IMR-90 (cell line): ENCODE data around the gene CDC42EP3. TPM values are rescaled to one million over a fixed set of nuclear protein-coding genes. Genes with fewer than 3 reads are reported as not detected.

ENCODE experiments used
- ATAC-seq: fragments of 200-7000 bp; cut with Tn5 transposase; 2 replicates; pipeline ENCODE4 v1.9.1; 2020; ENCODE audit warnings: low read depth, mild to moderate bottlenecking, moderate library complexity
- BruUV-seq: library from RNA; stranded (reverse); fragments of 400-500 nt; replicated peaks from 2 replicates; lab custom pipeline; 2021; lab: Mats Ljungman, UMichigan
- CTCF ChIA-PET: fragments of 300-600 bp; formaldehyde crosslinking; extraction: SDS; loops from one replicate; lab custom pipeline; 2021; ENCODE audit warnings: antibody characterized with exemption; lab: Yijun Ruan, JAX
- POLR2A ChIA-PET: fragments of 300-600 bp; sonication (Branson Sonifier 250); formaldehyde crosslinking; loops from one replicate; lab custom pipeline; 2022; ENCODE audit warnings: antibody characterized with exemption; ENCODE audit not compliant: unreplicated experiment; lab: Charles Lee
- DNase-seq: peaks from one replicate; pipeline ENCODE4 v3.0.0; 2013
- H2AFZ ChIP-seq: replicated peaks from 2 replicates; pipeline ENCODE3; 2013; ENCODE audit warnings: low read length, mild to moderate bottlenecking; ENCODE audit not compliant: poor library complexity
- H2AK5ac ChIP-seq: 2 replicates; pipeline ENCODE4 v1.6.1; 2013; ENCODE audit warnings: low read depth, low read length, inconsistent platforms
- H2AK9ac ChIP-seq: replicated peaks from 2 replicates; pipeline ENCODE3; 2013; ENCODE audit warnings: mild to moderate bottlenecking, low read depth, low read length, moderate library complexity; ENCODE audit not compliant: poor library complexity
- H2BK120ac ChIP-seq: 2 replicates; pipeline ENCODE4 v1.6.1; 2013; ENCODE audit warnings: low read depth, low read length, inconsistent platforms
- H2BK15ac ChIP-seq: 3 replicates; pipeline ENCODE4 v1.6.1; 2013; ENCODE audit warnings: low read depth, low read length, inconsistent platforms
- H2BK20ac ChIP-seq: 2 replicates; pipeline ENCODE4 v1.6.1; 2013; ENCODE audit warnings: low read depth, mild to moderate bottlenecking, inconsistent platforms, low read length, moderate library complexity
- H2BK5ac ChIP-seq: 2 replicates; pipeline ENCODE4 v1.6.1; 2013; ENCODE audit warnings: mild to moderate bottlenecking, low read depth, low read length, inconsistent platforms; ENCODE audit not compliant: poor library complexity, severe bottlenecking
- H3K14ac ChIP-seq: replicated peaks from 2 replicates; pipeline ENCODE4 v1.6.1; 2013; ENCODE audit warnings: low read depth, low read length, inconsistent platforms
- H3K18ac ChIP-seq: 2 replicates; pipeline ENCODE4 v1.6.1; 2013; ENCODE audit warnings: low read depth, low read length, control low read depth
- H3K23ac ChIP-seq: 2 replicates; pipeline ENCODE4 v1.6.1; 2013; ENCODE audit warnings: low read depth, low read length, inconsistent platforms
- H3K27ac ChIP-seq: 2 replicates; pipeline ENCODE4 v1.5.1; 2013; ENCODE audit warnings: mild to moderate bottlenecking, control low read depth, low read length; ENCODE audit not compliant: insufficient read depth
- H3K27me3 ChIP-seq: 2 replicates; pipeline ENCODE4 v1.6.1; 2013; ENCODE audit warnings: low read length; ENCODE audit not compliant: control insufficient read depth, insufficient read depth
- H3K36me3 ChIP-seq: 2 replicates; pipeline ENCODE4 v1.6.1; 2013; ENCODE audit warnings: low read length, mixed read lengths; ENCODE audit not compliant: control insufficient read depth, insufficient read depth
- H3K4ac ChIP-seq: 2 replicates; pipeline ENCODE4 v1.6.1; 2013; ENCODE audit warnings: low read depth, low read length, inconsistent platforms
- H3K4me1 ChIP-seq: 2 replicates; pipeline ENCODE4 v1.6.1; 2013; ENCODE audit warnings: low read length, mixed read lengths; ENCODE audit not compliant: control insufficient read depth, insufficient read depth
- H3K4me2 ChIP-seq: 2 replicates; pipeline ENCODE4 v1.6.1; 2013; ENCODE audit warnings: low read depth, mild to moderate bottlenecking, control low read depth, low read length, moderate library complexity
- H3K4me3 ChIP-seq: 2 replicates; pipeline ENCODE4 v1.5.1; 2013; ENCODE audit warnings: low read depth, mild to moderate bottlenecking, control low read depth, low read length, moderate library complexity; ENCODE audit not compliant: insufficient read depth
- H3K56ac ChIP-seq: 2 replicates; pipeline ENCODE4 v1.6.1; 2013; ENCODE audit warnings: low read length, inconsistent platforms; ENCODE audit not compliant: insufficient read depth; ENCODE audit errors: extremely low read depth
- H3K79me1 ChIP-seq, 2 experiments: 2 replicates each; pipeline ENCODE4 v1.6.1; 2013; ENCODE audit warnings: low read length in 2 of 2, inconsistent platforms in 1 of 2, low read depth in 1 of 2
- H3K9ac ChIP-seq: 2 replicates; pipeline ENCODE4 v1.6.1; 2013; ENCODE audit warnings: low read depth, low read length, control low read depth
- H3K9me1 ChIP-seq: 2 replicates; pipeline ENCODE4 v1.6.1; 2013; ENCODE audit warnings: low read length, inconsistent platforms; ENCODE audit not compliant: insufficient read depth
- H3K9me3 ChIP-seq: 2 replicates; pipeline ENCODE4 v1.6.1; 2013; ENCODE audit warnings: low read length; ENCODE audit not compliant: control insufficient read depth, insufficient read depth
- H4K20me1 ChIP-seq: 2 replicates; pipeline ENCODE4 v1.6.1; 2013; ENCODE audit warnings: low read length, inconsistent platforms; ENCODE audit not compliant: insufficient read depth
- H4K5ac ChIP-seq: 2 replicates; pipeline ENCODE4 v1.6.1; 2013; ENCODE audit warnings: mild to moderate bottlenecking, low read depth, low read length, control low read depth
- H4K8ac ChIP-seq, 2 experiments: 2 replicates each; pipeline ENCODE4 v1.6.1; 2013; ENCODE audit warnings: low read depth in 2 of 2, low read length in 2 of 2, control low read depth in 1 of 2, inconsistent platforms in 1 of 2
- H4K91ac ChIP-seq: 2 replicates; pipeline ENCODE4 v1.6.1; 2013; ENCODE audit warnings: low read depth, low read length, inconsistent platforms; ENCODE audit not compliant: insufficient read depth
- CEBPB ChIP-seq: IDR thresholded peaks from 2 replicates; pipeline ENCODE4 v1.6.1; 2012; ENCODE audit warnings: low read depth, low read length, improper control_type of control experiment
- CHD1 ChIP-seq: IDR thresholded peaks from 2 replicates; pipeline ENCODE4 v1.6.1; 2012; ENCODE audit warnings: low read depth, low read length, improper control_type of control experiment
- FOS ChIP-seq: fragments of 150-350 bp; IDR thresholded peaks from 2 replicates; pipeline ENCODE4 v1.6.1; 2016; ENCODE audit warnings: low read depth, low read length
- MAFK ChIP-seq: IDR thresholded peaks from 2 replicates; pipeline ENCODE4 v1.6.1; 2012; ENCODE audit warnings: low read depth, low read length, improper control_type of control experiment
- MAZ ChIP-seq: IDR thresholded peaks from 2 replicates; pipeline ENCODE4 v1.6.1; 2012; ENCODE audit warnings: low read depth, mild to moderate bottlenecking, low read length, improper control_type of control experiment, moderate library complexity, borderline replicate concordance
- MXI1 ChIP-seq: IDR thresholded peaks from 2 replicates; pipeline ENCODE4 v1.6.1; 2012; ENCODE audit warnings: low read depth, mild to moderate bottlenecking, low read length, moderate library complexity, borderline replicate concordance
- NFE2L2 ChIP-seq: fragments of 150-350 bp; IDR thresholded peaks from 2 replicates; pipeline ENCODE4 v1.6.1; 2016; ENCODE audit warnings: low read depth, mild to moderate bottlenecking, low read length
- POLR2A ChIP-seq: IDR thresholded peaks from 2 replicates; pipeline ENCODE4 v1.6.1; 2012; ENCODE audit warnings: mild to moderate bottlenecking, low read depth, low read length
- RAD21 ChIP-seq: IDR thresholded peaks from 2 replicates; pipeline ENCODE4 v1.6.1; 2012; ENCODE audit warnings: low read length, improper control_type of control experiment
- RCOR1 ChIP-seq: IDR thresholded peaks from 2 replicates; pipeline ENCODE4 v1.6.1; 2012; ENCODE audit warnings: mild to moderate bottlenecking, low read length, improper control_type of control experiment; ENCODE audit not compliant: insufficient replicate concordance
- SMC3 ChIP-seq: fragments of 150-350 bp; IDR thresholded peaks from 2 replicates; pipeline ENCODE4 v1.6.1; 2016; ENCODE audit warnings: low read depth, mild to moderate bottlenecking, antibody characterized with exemption, low read length, moderate library complexity
- WGBS, 2 experiments: methylation state at CpG; one replicate each; pipeline versions ENCODE4 v1.1.5 to v1.1.7; 2013; ENCODE audit warnings: missing lambda C conversion rate in 2 of 2; ENCODE audit not compliant: insufficient read length in 1 of 2; ENCODE audit errors: extremely low coverage in 2 of 2; 5-methylcytosine and 5-hydroxymethylcytosine counted together
- dilution Hi-C: fragments of 300-500 bp; cut with HindIII; formaldehyde crosslinking; loops from one replicate; pipeline ENCODE4 v1.14.3; 2018; ENCODE audit warnings: low sequenced_read_pairs; ENCODE audit not compliant: unreplicated experiment
- in situ Hi-C: fragments of 300-500 bp; cut with MboI; formaldehyde crosslinking; loops from 3 replicates; pipeline ENCODE4 v1.14.3; 2019; ENCODE audit warnings: low sequenced_read_pairs, inconsistent platforms, mixed read lengths
- intact Hi-C: fragments of 100-400 bp; cut with micrococcal nuclease; formaldehyde crosslinking; loops from 2 replicates; pipeline ENCODE4 v1.10.0; 2022
- polyA plus RNA-seq, 3 experiments: library from polyadenylated mRNA; depleted of rRNA; stranded (reverse); fragments of >200 nt; gene quantifications; 2 replicates each; pipeline ENCODE4 v1.2.3, GENCODE V29; 2012; ENCODE audit warnings: low replicate concordance in 1 of 3
- total RNA-seq: library from RNA; depleted of rRNA; stranded (reverse); fragments of >200 nt; gene quantifications from 2 replicates; pipeline ENCODE4 v1.2.3, GENCODE V29; 2012
- TF ChIP-seq, protein P1 (sequence below): fragments of 150-350 bp; IDR thresholded peaks from 2 replicates; pipeline ENCODE4 v1.6.1; 2016; ENCODE audit warnings: low read depth, mild to moderate bottlenecking, low read length, moderate library complexity, borderline replicate concordance
- TF ChIP-seq, protein P2 (sequence below): conservative IDR thresholded peaks from 2 replicates; pipeline ENCODE4 v1.5.1; 2012; ENCODE audit warnings: mild to moderate bottlenecking, low read depth, low read length, improper control_type of control experiment
- TF ChIP-seq, protein P3 (sequence below): fragments of 150-350 bp; IDR thresholded peaks from 2 replicates; pipeline ENCODE4 v1.6.1; 2017; ENCODE audit warnings: mild to moderate bottlenecking, antibody characterized with exemption, low read length, low read depth

Gene CDC42EP3
- total and polyA plus RNA-seq, 2 of the 4 experiments (the other 2 are of a cell fraction), result 167 to 193 TPM

GRCh38 chr2:37648331-37649011 lies 23.0 kb downstream of the CDC42EP3 start:
- peaks cover 62% of the 10 kb centered on the region for H3K36me3 ChIP-seq
- H3K23ac ChIP-seq, result no peak overlapping the region
- peaks cover 40% of the 10 kb centered on the region for H3K4me1 ChIP-seq
- peaks cover 15 to 81% of the 10 kb centered on the region in 2 experiments for H3K79me1 ChIP-seq
- WGBS, 2 experiments, result 44% methylated on average over 3 of the region's 9 CpGs; no CpG with 5 or more reads in 1 of the 2 experiments
- no peak overlapping the region for H3K4me2 ChIP-seq
- ChIA-PET CTCF (no interaction called here), POLR2A (interaction anchor here (0.6 kb wide), 2 partner anchors 253 to 408 kb away, joined by 7 to 11 read pairs; no protein-coding TSS in a partner anchor)
- no peak overlapping the region for H2AK9ac ChIP-seq
- H3K4ac ChIP-seq, result peak overlapping the region; percentile 28; the same call in 1 of the 2 replicates
- H3K9ac ChIP-seq, result no peak overlapping the region
- peak overlapping the region; percentile 51; the same call in 1 of the 2 replicates for H3K14ac ChIP-seq
- BruUV-seq, result no TSS peak
- ATAC-seq (peak; percentile 8), DNase-seq (no peak)
- H4K20me1 ChIP-seq, result peaks cover 96% of the 10 kb centered on the region
- H3K27ac ChIP-seq, result peak overlapping the region; percentile 71; the same call in 1 of the 2 replicates
- no peak overlapping the region for H3K56ac ChIP-seq
- 0 out of 2 replicates have a peak overlapping the region, but pooled peaks have one; percentile 0 for H3K18ac ChIP-seq
- H3K4me3 ChIP-seq, result no peak overlapping the region
- intact Hi-C loops, result no loop called here
- H2BK20ac ChIP-seq, result no peak overlapping the region
- dilution Hi-C loops, result no loop called here
- no peak overlapping the region for H4K91ac ChIP-seq
- H4K5ac ChIP-seq, result peak overlapping the region; percentile 6; the same call in 1 of the 2 replicates
- H2BK120ac ChIP-seq, result no peak overlapping the region
- H2AFZ ChIP-seq, result no peak overlapping the region
- peak overlapping the region; percentile 72; the same call in 1 of the 2 replicates for H2AK5ac ChIP-seq
- in situ Hi-C loops, result no loop called here
- H2BK15ac ChIP-seq, result no peak overlapping the region
- H4K8ac ChIP-seq, result peak overlapping the region in 1 of 2 experiments; percentile 22; a peak in 2 of 4 replicates
- H3K27me3 ChIP-seq, result no peaks in the 10 kb centered on the region
- peak overlapping the region; percentile 76 for H2BK5ac ChIP-seq
- no peaks in the 10 kb centered on the region; the same call in 1 of the 2 replicates for H3K9me3 ChIP-seq
- H3K9me1 ChIP-seq, result peaks cover 49% of the 10 kb centered on the region
- TF ChIP-seq MAZ (no peak), FOS (no peak), RAD21 (no peak), NFE2L2 (no peak), CHD1 (no peak), RCOR1 (no peak), CEBPB (no peak), MAFK (no peak), POLR2A (no peak), SMC3 (no peak), MXI1 (no peak)
- TF ChIP-seq, protein P1, sequence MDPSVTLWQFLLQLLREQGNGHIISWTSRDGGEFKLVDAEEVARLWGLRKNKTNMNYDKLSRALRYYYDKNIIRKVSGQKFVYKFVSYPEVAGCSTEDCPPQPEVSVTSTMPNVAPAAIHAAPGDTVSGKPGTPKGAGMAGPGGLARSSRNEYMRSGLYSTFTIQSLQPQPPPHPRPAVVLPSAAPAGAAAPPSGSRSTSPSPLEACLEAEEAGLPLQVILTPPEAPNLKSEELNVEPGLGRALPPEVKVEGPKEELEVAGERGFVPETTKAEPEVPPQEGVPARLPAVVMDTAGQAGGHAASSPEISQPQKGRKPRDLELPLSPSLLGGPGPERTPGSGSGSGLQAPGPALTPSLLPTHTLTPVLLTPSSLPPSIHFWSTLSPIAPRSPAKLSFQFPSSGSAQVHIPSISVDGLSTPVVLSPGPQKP, result no peak
- TF ChIP-seq, protein P2, sequence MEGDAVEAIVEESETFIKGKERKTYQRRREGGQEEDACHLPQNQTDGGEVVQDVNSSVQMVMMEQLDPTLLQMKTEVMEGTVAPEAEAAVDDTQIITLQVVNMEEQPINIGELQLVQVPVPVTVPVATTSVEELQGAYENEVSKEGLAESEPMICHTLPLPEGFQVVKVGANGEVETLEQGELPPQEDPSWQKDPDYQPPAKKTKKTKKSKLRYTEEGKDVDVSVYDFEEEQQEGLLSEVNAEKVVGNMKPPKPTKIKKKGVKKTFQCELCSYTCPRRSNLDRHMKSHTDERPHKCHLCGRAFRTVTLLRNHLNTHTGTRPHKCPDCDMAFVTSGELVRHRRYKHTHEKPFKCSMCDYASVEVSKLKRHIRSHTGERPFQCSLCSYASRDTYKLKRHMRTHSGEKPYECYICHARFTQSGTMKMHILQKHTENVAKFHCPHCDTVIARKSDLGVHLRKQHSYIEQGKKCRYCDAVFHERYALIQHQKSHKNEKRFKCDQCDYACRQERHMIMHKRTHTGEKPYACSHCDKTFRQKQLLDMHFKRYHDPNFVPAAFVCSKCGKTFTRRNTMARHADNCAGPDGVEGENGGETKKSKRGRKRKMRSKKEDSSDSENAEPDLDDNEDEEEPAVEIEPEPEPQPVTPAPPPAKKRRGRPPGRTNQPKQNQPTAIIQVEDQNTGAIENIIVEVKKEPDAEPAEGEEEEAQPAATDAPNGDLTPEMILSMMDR, result no peak
- TF ChIP-seq, protein P3, sequence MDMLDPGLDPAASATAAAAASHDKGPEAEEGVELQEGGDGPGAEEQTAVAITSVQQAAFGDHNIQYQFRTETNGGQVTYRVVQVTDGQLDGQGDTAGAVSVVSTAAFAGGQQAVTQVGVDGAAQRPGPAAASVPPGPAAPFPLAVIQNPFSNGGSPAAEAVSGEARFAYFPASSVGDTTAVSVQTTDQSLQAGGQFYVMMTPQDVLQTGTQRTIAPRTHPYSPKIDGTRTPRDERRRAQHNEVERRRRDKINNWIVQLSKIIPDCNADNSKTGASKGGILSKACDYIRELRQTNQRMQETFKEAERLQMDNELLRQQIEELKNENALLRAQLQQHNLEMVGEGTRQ, result no peak
